Measurements from ENCODE around the gene PDE2A.

PDE2A gene

GRCh38 chr11:72673943-72674828, at the start of gene PDE2A:
PDE2A (minus strand) TSS chr11:72674422; CDS start chr11:72674207, 215 bp downstream.
- H3K27me3 ChIP-seq (replicated peaks), result peaks cover 69% of the 10 kb centered on the region

GRCh38 chr11:72723508-72723907, 49.3 kb upstream of the PDE2A start:
- no peaks in the 10 kb centered on the region for H3K36me3 ChIP-seq (replicated peaks)
- H3K27ac ChIP-seq, result no peak overlapping the region
- H3K27me3 ChIP-seq (replicated peaks), result no peaks in the 10 kb centered on the region
- DNase-seq, result no peak
- no peak overlapping the region for H3K4me3 ChIP-seq (ENCODE audit: low read depth, low read length)
- TF ChIP-seq, protein P1, sequence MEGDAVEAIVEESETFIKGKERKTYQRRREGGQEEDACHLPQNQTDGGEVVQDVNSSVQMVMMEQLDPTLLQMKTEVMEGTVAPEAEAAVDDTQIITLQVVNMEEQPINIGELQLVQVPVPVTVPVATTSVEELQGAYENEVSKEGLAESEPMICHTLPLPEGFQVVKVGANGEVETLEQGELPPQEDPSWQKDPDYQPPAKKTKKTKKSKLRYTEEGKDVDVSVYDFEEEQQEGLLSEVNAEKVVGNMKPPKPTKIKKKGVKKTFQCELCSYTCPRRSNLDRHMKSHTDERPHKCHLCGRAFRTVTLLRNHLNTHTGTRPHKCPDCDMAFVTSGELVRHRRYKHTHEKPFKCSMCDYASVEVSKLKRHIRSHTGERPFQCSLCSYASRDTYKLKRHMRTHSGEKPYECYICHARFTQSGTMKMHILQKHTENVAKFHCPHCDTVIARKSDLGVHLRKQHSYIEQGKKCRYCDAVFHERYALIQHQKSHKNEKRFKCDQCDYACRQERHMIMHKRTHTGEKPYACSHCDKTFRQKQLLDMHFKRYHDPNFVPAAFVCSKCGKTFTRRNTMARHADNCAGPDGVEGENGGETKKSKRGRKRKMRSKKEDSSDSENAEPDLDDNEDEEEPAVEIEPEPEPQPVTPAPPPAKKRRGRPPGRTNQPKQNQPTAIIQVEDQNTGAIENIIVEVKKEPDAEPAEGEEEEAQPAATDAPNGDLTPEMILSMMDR (IDR thresholded peaks at IDR 0.05; ENCODE audit: low read depth, low read length, missing control alignments), result no peak
- in situ Hi-C loops (cut with HindIII; ENCODE audit: low pct_ligation_motif_present, low sequenced_read_pairs), result no loop called here

More at GRCh38 chr11:72673943-72674828, at the start of gene PDE2A:
- Histone ChIP-seq H3K36me3 (replicated peaks) (no peaks in the 10 kb centered on the region), H3K4me3 (ENCODE audit: low read depth, low read length) (no peak within 1 kb of the TSS), H3K27ac (no peak within 1 kb of the TSS)
- DNase-seq, result no peak
- in situ Hi-C loops (cut with HindIII; ENCODE audit: low pct_ligation_motif_present, low sequenced_read_pairs), result no loop called here
- TF ChIP-seq, protein P1 (IDR thresholded peaks at IDR 0.05; ENCODE audit: low read depth, low read length, missing control alignments), result no peak

GRCh38 chr11:72722050-72722748, 48.0 kb upstream of the PDE2A start:
- DNase-seq, result peak; percentile 90
- H3K36me3 ChIP-seq (replicated peaks), result no peaks in the 10 kb centered on the region
- TF ChIP-seq, protein P1 (IDR thresholded peaks at IDR 0.05; ENCODE audit: low read depth, low read length, missing control alignments), result no peak
- in situ Hi-C loops (cut with HindIII; ENCODE audit: low pct_ligation_motif_present, low sequenced_read_pairs), result no loop called here
- no peaks in the 10 kb centered on the region for H3K27me3 ChIP-seq (replicated peaks)
- H3K4me3 ChIP-seq (ENCODE audit: low read depth, low read length), result peak overlapping the region; percentile 61
- peak overlapping the region; percentile 65 for H3K27ac ChIP-seq

DNA sequence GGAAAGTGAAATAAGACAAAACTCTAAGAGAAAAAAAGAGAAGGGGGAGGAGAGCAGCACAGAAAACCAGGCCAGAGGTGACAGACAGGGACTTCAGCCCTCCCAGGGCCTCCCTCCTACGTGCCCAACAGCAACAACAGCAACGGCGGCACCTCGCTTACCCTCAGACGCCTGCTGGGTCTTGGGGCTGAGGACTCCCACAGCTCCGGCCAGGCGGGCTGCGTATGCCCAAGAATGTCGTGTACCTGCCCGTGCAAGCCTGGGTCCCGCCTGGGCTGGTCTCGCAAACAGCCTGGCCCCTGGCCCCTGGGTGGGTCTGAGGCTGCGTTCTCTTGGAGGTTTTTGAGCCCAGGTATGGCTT, 47.4 kb upstream of the PDE2A start:
- TF ChIP-seq, protein P1 (IDR thresholded peaks at IDR 0.05; ENCODE audit: low read depth, low read length, missing control alignments), result no peak
- H3K4me3 ChIP-seq (ENCODE audit: low read depth, low read length), result peak overlapping the region; percentile 61
- no peaks in the 10 kb centered on the region for H3K27me3 ChIP-seq (replicated peaks)
- H3K36me3 ChIP-seq (replicated peaks), result no peaks in the 10 kb centered on the region
- in situ Hi-C loops (cut with HindIII; ENCODE audit: low pct_ligation_motif_present, low sequenced_read_pairs), result no loop called here
- peak; percentile 14 for DNase-seq
- H3K27ac ChIP-seq, result peak overlapping the region; percentile 65

GRCh38 chr11:72721276-72721675, 47.1 kb upstream of the PDE2A start:
- H3K27me3 ChIP-seq (replicated peaks), result no peaks in the 10 kb centered on the region
- in situ Hi-C loops (cut with HindIII; ENCODE audit: low pct_ligation_motif_present, low sequenced_read_pairs), result no loop called here
- peak overlapping the region; percentile 61 for H3K4me3 ChIP-seq (ENCODE audit: low read depth, low read length)
- TF ChIP-seq, protein P1 (IDR thresholded peaks at IDR 0.05; ENCODE audit: low read depth, low read length, missing control alignments), result no peak
- peak overlapping the region; percentile 65 for H3K27ac ChIP-seq
- no peak for DNase-seq
- peaks cover under 1% of the 10 kb centered on the region for H3K36me3 ChIP-seq (replicated peaks)

Measured in brain microvascular endothelial cell (primary cell).